CD14-positive monocyte (primary cell): ENCODE data around the gene CACHD1. TPM values are rescaled to one million over a fixed set of nuclear protein-coding genes. Genes with fewer than 3 reads are reported as not detected.

Experiments used
- DNase-seq, 3 donors: peaks; one replicate each; pipeline ENCODE4 v3.0.0-alpha.2; 2011 to 2022
- H2AFZ ChIP-seq: 2 replicates; pipeline ENCODE4 v1.6.0; 2012; ENCODE audit warnings: mild to moderate bottlenecking, low read depth, low read length, inconsistent platforms; ENCODE audit not compliant: insufficient read depth, poor library complexity, severe bottlenecking
- H3K27ac ChIP-seq, 2 donors: 1 replicate in 1 of 2; 2 replicates in 1 of 2; pipeline ENCODE4 v1.5.1; 2012 to 2013; ENCODE audit warnings: low read length in 2 of 2, control low read depth in 1 of 2, inconsistent platforms in 1 of 2, low read depth in 1 of 2, mild to moderate bottlenecking in 1 of 2
- H3K27me3 ChIP-seq, 2 donors: one replicate each; pipeline versions ENCODE4 v1.6.0 to v1.6.1; 2011 to 2013; ENCODE audit warnings: low read length in 2 of 2; ENCODE audit not compliant: control insufficient read depth in 2 of 2, insufficient read depth in 2 of 2
- H3K36me3 ChIP-seq, 2 donors: replicated peaks in 1 of 2; 1 replicate in 1 of 2; 2 replicates in 1 of 2; pipeline versions ENCODE4 v1.5.1 to v1.6.1; 2012 to 2013; ENCODE audit warnings: low read length in 2 of 2, control low read depth in 1 of 2, inconsistent platforms in 1 of 2, mild to moderate bottlenecking in 1 of 2; ENCODE audit not compliant: insufficient read depth in 2 of 2, control insufficient read depth in 1 of 2
- H3K4me1 ChIP-seq, 2 donors: 1 replicate in 1 of 2; 2 replicates in 1 of 2; pipeline versions ENCODE4 v1.5.1 to v1.6.1; 2012 to 2013; ENCODE audit warnings: low read length in 2 of 2, control low read depth in 1 of 2, inconsistent platforms in 1 of 2, mild to moderate bottlenecking in 1 of 2, moderate library complexity in 1 of 2; ENCODE audit not compliant: insufficient read depth in 2 of 2, control insufficient read depth in 1 of 2
- H3K4me2 ChIP-seq: replicated peaks from 2 replicates; pipeline ENCODE3; 2012; ENCODE audit warnings: low read length, moderate library complexity, mild to moderate bottlenecking; ENCODE audit not compliant: poor library complexity, severe bottlenecking; ENCODE audit errors: extremely low read depth
- H3K4me3 ChIP-seq, 3 experiments: fragments of 200-600 bp in 1 of 3; sonication (generic) in 1 of 3; replicated peaks in 1 of 3; 1 replicate in 2 of 3; 2 replicates in 1 of 3; pipeline ENCODE4 v1.5.1; 2011 to 2013; ENCODE audit warnings: low read length in 3 of 3, mild to moderate bottlenecking in 3 of 3, control low read depth in 2 of 3, low read depth in 2 of 3, inconsistent platforms in 1 of 3, moderate library complexity in 1 of 3
- H3K79me2 ChIP-seq: 2 replicates; pipeline ENCODE4 v1.6.0; 2012; ENCODE audit warnings: mild to moderate bottlenecking, control low read depth, inconsistent platforms, low read length, moderate library complexity; ENCODE audit not compliant: insufficient read depth
- H3K9ac ChIP-seq: 2 replicates; pipeline ENCODE4 v1.6.0; 2017; ENCODE audit warnings: low read length, mild to moderate bottlenecking; ENCODE audit not compliant: insufficient read depth, poor library complexity, severe bottlenecking
- H3K9me3 ChIP-seq, 2 donors: replicated peaks in 1 of 2; 1 replicate in 1 of 2; 2 replicates in 1 of 2; pipeline versions ENCODE4 v1.5.1 to v1.6.1; 2012 to 2013; ENCODE audit warnings: low read length in 2 of 2, control low read depth in 1 of 2; ENCODE audit not compliant: control insufficient read depth in 1 of 2, insufficient read depth in 1 of 2
- H4K20me1 ChIP-seq: 2 replicates; pipeline ENCODE4 v1.6.0; 2012; ENCODE audit warnings: mild to moderate bottlenecking, low read length, control low read depth, moderate library complexity; ENCODE audit not compliant: insufficient read depth
- H3K27ac Mint-ChIP-seq, 7 donors: one replicate each; pipeline ENCODE4 v1.8.0; 2020; ENCODE audit warnings: mild to moderate bottlenecking in 7 of 7, mixed read lengths in 7 of 7, moderate library complexity in 6 of 7, inconsistent platforms in 2 of 7
- H3K27me3 Mint-ChIP-seq, 3 donors: one replicate each; pipeline ENCODE4 v1.8.0; 2021 to 2022; ENCODE audit warnings: low read depth in 3 of 3, mild to moderate bottlenecking in 3 of 3, mixed read lengths in 3 of 3, moderate library complexity in 3 of 3, inconsistent platforms in 1 of 3
- H3K36me3 Mint-ChIP-seq, 2 donors: one replicate each; pipeline ENCODE4 v1.8.0; 2020; ENCODE audit warnings: mixed read lengths in 2 of 2, inconsistent platforms in 1 of 2, mild to moderate bottlenecking in 1 of 2
- H3K4me1 Mint-ChIP-seq: one replicate; pipeline ENCODE4 v1.8.0; 2020; ENCODE audit warnings: mild to moderate bottlenecking, mixed read lengths
- H3K4me3 Mint-ChIP-seq, 2 donors: one replicate each; pipeline ENCODE4 v1.8.0; 2020; ENCODE audit warnings: mild to moderate bottlenecking in 2 of 2, mixed read lengths in 2 of 2, moderate library complexity in 1 of 2
- H3K9me3 Mint-ChIP-seq, 7 donors: one replicate each; pipeline ENCODE4 v1.8.0; 2020 to 2022; ENCODE audit warnings: mixed read lengths in 7 of 7, mild to moderate bottlenecking in 6 of 7, moderate library complexity in 6 of 7, inconsistent platforms in 2 of 7
- CTCF ChIP-seq: fragments of 200-600 bp; IDR thresholded peaks from one replicate; pipeline ENCODE4 v1.8.0; 2022; ENCODE audit warnings: antibody characterized with exemption, mild to moderate bottlenecking
- WGBS: methylation state at CpG from one replicate; pipeline ENCODE4 v1.1.5; 2013; ENCODE audit warnings: missing lambda C conversion rate; ENCODE audit not compliant: insufficient coverage; 5-methylcytosine and 5-hydroxymethylcytosine counted together
- intact Hi-C, 2 donors: fragments of 100-400 bp; cut with micrococcal nuclease; formaldehyde crosslinking; loops; one replicate each; pipeline versions ENCODE4 v1.15.0 to v1.15.1; 2023
- polyA plus RNA-seq, 3 donors: library from polyadenylated mRNA; depleted of rRNA in 1 of 3; unstranded in 2 of 3; stranded (reverse) in 1 of 3; fragments of 300-500 nt in 2 of 3; fragments of >200 nt in 1 of 3; fragmentation: Illumina TruSeq in 2 of 3; gene quantifications; 1 replicate in 2 of 3; 2 replicates in 1 of 3; pipeline ENCODE4 v1.2.3, GENCODE V29; 2012 to 2021

The CACHD1 gene
- polyA plus RNA-seq, 3 donors, result 0.12 TPM; not detected in 2

DNA sequence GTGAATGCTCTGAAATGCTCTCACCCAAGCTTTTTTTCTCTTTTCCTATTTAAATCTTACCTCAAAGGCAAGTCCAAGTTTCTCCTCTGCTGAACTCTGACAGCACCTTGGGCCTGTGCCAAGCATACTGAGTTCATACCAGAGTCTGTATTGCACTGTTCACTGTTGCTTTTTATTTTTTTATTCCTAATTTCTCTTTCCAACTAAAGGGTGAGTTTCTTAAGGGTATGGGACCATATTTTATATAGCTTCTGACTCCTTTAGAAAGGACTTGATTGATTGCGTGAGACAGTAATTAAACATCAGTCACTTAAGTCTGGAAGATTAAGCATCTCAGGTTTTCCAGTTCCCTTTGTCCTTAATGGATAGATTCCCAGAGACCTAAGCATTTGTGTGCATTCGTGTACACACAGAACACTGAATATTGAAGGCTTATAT lies 69.9 kb downstream of the CACHD1 start:
- Mint-ChIP-seq H3K27ac (no peak overlapping the region), H3K4me1 (peaks cover 8% of the 10 kb centered on the region), H3K27me3 (peaks cover 0 to 2% (median 1%) of the 10 kb centered on the region in 3 donors), H3K9me3 (peaks cover 0 to under 1% (median 0%) of the 10 kb centered on the region in 7 donors), H3K36me3 (no peaks in the 10 kb centered on the region), H3K4me3 (no peak overlapping the region)
- peaks cover 4% of the 10 kb centered on the region in 2 donors for H3K4me1 ChIP-seq
- intact Hi-C loops, result loop anchor here in 1 of 2 donors (5.0 kb wide), 1 partner anchor 37 kb away; no protein-coding TSS in a partner anchor
- no peak overlapping the region for H3K9ac ChIP-seq
- no peaks in the 10 kb centered on the region for H4K20me1 ChIP-seq
- H3K4me2 ChIP-seq, result no peak overlapping the region
- no peak for DNase-seq
- H3K36me3 ChIP-seq, result no peaks in the 10 kb centered on the region
- no peak overlapping the region for H3K4me3 ChIP-seq
- WGBS, result no CpG with 5 or more reads among the region's 2 CpGs
- no peaks in the 10 kb centered on the region for H3K27me3 ChIP-seq
- no peaks in the 10 kb centered on the region for H3K79me2 ChIP-seq
- no peak for TF ChIP-seq CTCF
- H3K9me3 ChIP-seq, result no peaks in the 10 kb centered on the region
- no peak overlapping the region for H2AFZ ChIP-seq
- no peak overlapping the region for H3K27ac ChIP-seq

DNA sequence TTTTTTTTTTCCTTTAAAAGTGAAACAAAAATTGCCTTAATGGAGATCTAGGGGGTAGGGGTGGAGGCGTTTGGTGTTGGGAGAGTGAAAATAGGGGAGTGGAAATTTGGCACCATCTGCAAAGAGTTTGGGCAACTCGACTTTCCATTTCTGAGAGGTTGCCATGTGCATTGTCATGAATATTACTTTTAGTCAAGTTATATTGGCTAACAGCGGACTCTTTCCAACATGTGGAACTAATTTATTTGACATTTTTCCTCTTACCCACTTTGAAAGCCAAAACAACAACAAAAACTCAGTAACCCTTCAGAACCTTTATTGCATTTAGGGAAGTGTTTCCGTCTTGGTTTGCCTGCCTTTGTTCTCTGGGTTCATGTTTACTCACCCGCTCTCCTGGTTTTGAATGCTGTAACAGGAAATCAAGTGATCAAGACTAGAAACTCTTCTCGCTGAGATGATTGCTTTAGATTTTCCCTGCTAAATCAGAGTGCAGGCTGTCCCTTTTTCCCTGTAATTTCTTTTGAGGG lies 70.4 kb downstream of the CACHD1 start:
- Histone ChIP-seq H3K79me2 (no peaks in the 10 kb centered on the region), H3K9ac (no peak overlapping the region), H3K27ac (no peak overlapping the region), H3K4me2 (no peak overlapping the region), H3K4me3 (no peak overlapping the region), H2AFZ (peak overlapping the region; percentile 9), H3K4me1 (peaks cover 4% of the 10 kb centered on the region in 2 donors), H4K20me1 (no peaks in the 10 kb centered on the region), H3K36me3 (no peaks in the 10 kb centered on the region), H3K9me3 (no peaks in the 10 kb centered on the region), H3K27me3 (no peaks in the 10 kb centered on the region)
- no peaks in the 10 kb centered on the region for H3K9me3 Mint-ChIP-seq
- H3K27ac Mint-ChIP-seq, result no peak overlapping the region
- no peak for DNase-seq
- WGBS, result 6% methylated on average over 2 of the region's 6 CpGs
- peaks cover 0 to 2% (median 1%) of the 10 kb centered on the region in 3 donors for H3K27me3 Mint-ChIP-seq
- H3K36me3 Mint-ChIP-seq, result no peaks in the 10 kb centered on the region
- peaks cover 8% of the 10 kb centered on the region for H3K4me1 Mint-ChIP-seq
- no peak overlapping the region for H3K4me3 Mint-ChIP-seq
- TF ChIP-seq CTCF, result no peak
- intact Hi-C loops, result no loop called here
